Dermis blood vessel endothelial cell (primary cell): ENCODE data around the gene CSAD. TPM values are rescaled to one million over a fixed set of nuclear protein-coding genes. Genes with fewer than 3 reads are reported as not detected.
"Not testable (repeated sequence)": the region's sequence is repeated elsewhere in the genome, so short reads cannot be mapped to it uniquely, and the experiment has no call there.

Experiments
- DNase-seq: peaks from one replicate; pipeline ENCODE4 v3.0.0; 2010
- total RNA-seq: library from RNA; depleted of rRNA; stranded (reverse); fragments of >200 nt; gene quantifications from 2 replicates; pipeline ENCODE4 v1.2.3, GENCODE V29; 2014

The CSAD gene
- total RNA-seq, 1 donor from 2014 or later, result 6.5 TPM

- DNase-seq, result no peak
Observed at GRCh38 chr12:53218551-53219291, 38.0 kb upstream of the CSAD start.

GRCh38 chr12:53217931-53218307 is 37.2 kb upstream of the CSAD start:
- DNase-seq, result no peak

GRCh38 chr12:53217051-53217930 is 36.6 kb upstream of the CSAD start:
- DNase-seq, result no peak

GRCh38 chr12:53215497-53215896 is 34.8 kb upstream of the CSAD start:
- no peak for DNase-seq

GRCh38 chr12:53214687-53215455 is 34.1 kb upstream of the CSAD start:
- DNase-seq, result peak; percentile 79

GRCh38 chr12:53214221-53214620 is 33.5 kb upstream of the CSAD start:
- DNase-seq, result no peak

GRCh38 chr12:53213348-53213747 is 32.6 kb upstream of the CSAD start:
- peak; percentile 89 for DNase-seq

- no peak for DNase-seq
Observed at GRCh38 chr12:53212931-53213330, 32.2 kb upstream of the CSAD start.

- no peak for DNase-seq
Observed at GRCh38 chr12:53211476-53212381, 31.0 kb upstream of the CSAD start.

GRCh38 chr12:53210843-53211242 is 30.1 kb upstream of the CSAD start:
- DNase-seq, result no peak

- no peak for DNase-seq
Observed at GRCh38 chr12:53208877-53209463, 28.2 kb upstream of the CSAD start.

GRCh38 chr12:53208435-53208834 is 27.7 kb upstream of the CSAD start:
- DNase-seq, result no peak

GRCh38 chr12:53207042-53207441 is 26.3 kb upstream of the CSAD start, which contains the start of gene ITGB7:
TSS of gene ITGB7 (minus strand) at chr12:53207251. CDS start at chr12:53200443, 6,808 bp downstream.
- no peak for DNase-seq

GRCh38 chr12:53205747-53206419 is 25.2 kb upstream of the CSAD start:
- no peak for DNase-seq

GRCh38 chr12:53204351-53204750 is 23.6 kb upstream of the CSAD start:
- DNase-seq, result no peak

- not testable (repeated sequence) for DNase-seq
Observed at GRCh38 chr12:53202316-53202715, 21.6 kb upstream of the CSAD start.

GRCh38 chr12:53201639-53202038 is 20.9 kb upstream of the CSAD start:
- DNase-seq, result no peak

GRCh38 chr12:53201177-53201541 is 20.4 kb upstream of the CSAD start:
- DNase-seq, result no peak

GRCh38 chr12:53200458-53201176 is 19.9 kb upstream of the CSAD start:
- DNase-seq, result no peak

- DNase-seq, result no peak
Observed at GRCh38 chr12:53200107-53200457, 19.4 kb upstream of the CSAD start.
